H4 (cell line): ENCODE data around the gene CUL4A. TPM values are rescaled to one million over a fixed set of nuclear protein-coding genes. Genes with fewer than 3 reads are reported as not detected.
A peak's percentile ranks its signal among the peaks of the same experiment; 100 is the strongest.
"Not testable (repeated sequence)": the region's sequence is repeated elsewhere in the genome, so short reads cannot be mapped to it uniquely, and the experiment has no call there.

Experiments
- DNase-seq: peaks from one replicate; pipeline ENCODE4 v3.0.0-alpha.2; 2015; ENCODE audit warnings: low spot score
- total RNA-seq: library from RNA; depleted of rRNA; stranded (reverse); fragments of >200 nt; shearing (Covaris generic); gene quantifications from 2 replicates; pipeline ENCODE4 v1.2.3, GENCODE V29; 2014; rRNA removed

CUL4A gene
- total RNA-seq, result 61.0 and 62.3 TPM in 2 replicates

DNA sequence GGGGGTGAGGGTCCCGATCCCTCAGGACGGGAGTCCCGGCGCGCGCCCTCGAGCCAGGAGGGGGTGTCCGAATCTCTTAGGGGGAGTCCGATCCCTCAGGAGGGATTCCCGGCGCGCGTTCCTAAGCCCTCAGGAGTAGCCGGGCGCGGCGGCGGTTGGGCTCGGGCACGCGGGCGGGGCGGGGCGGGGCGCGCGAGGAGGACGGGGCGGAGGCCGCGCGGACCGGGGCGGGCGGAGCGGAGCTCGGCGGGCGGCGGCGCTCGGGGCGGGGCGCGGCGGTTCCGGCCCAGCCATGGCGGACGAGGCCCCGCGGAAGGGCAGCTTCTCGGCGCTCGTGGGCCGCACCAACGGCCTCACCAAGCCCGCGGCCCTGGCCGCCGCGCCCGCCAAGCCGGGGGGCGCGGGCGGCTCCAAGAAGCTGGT is at the start of gene CUL4A:
Gene CUL4A (plus strand): TSS at position 278 of the 423 bp plus-strand sequence. CDS start 15 bp downstream, at position 293.
- peak; percentile 32 for DNase-seq

DNA sequence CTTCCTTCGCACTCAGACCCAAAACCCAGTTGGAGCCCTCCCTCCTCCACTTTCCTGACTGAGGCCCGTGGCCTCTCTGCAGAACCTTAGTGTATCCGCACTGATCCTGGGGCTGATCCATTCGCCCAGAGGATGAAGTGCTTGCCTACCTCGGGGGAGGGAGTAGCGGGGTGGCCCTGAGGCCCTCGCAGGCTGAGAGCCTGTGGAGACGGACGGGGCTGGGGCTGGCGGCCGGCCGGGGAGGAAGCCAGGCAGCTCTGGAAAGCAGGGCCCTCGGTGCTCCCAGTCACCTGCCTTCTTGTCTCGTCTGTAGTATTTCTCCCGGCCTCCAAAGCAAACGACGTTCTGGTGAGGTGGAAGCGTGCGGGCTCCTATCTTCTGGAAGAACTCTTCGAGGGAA is 49.7 kb upstream of the CUL4A start:
- no peak for DNase-seq

DNA sequence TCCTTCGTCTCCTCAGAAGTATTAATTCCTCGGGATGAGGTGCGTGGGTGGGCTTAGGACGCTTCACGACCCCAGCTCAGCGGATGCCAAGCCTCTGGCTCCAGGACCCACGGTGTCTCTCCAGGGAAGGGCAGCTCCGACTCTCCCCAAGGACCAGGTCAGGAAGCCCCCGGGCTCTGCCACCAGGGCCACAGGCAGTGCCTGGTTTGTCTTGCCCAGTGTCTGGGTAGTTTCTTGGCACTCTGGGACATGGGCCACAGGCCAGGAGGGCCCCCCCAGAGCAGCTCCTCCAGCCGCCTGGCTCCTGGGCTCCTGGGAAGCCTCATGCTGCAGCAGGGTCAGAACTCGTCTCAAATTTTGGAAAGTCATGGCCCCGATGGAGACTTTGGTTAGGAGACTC is 48.4 kb upstream of the CUL4A start:
- DNase-seq, result no peak

DNA sequence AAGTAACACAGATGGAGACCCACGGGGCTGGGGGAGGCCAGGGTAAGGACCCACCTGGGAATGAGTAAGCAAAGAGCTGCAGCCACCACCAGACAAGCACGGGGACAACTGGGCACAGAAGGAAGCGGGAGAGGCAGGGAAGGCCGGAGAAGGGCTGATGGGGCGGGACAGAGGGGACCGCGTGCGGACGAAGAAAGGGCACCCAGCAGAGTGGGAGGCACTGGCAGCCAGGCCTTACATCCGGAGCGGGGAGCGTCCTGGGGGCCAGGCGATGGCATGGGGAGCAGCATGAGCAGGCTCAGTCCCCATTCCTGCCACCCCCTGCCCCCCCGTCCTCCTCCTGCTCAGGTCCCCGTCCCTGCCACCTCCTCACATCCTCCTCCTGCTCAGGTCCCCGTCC is 48.0 kb upstream of the CUL4A start:
- no peak for DNase-seq

DNA sequence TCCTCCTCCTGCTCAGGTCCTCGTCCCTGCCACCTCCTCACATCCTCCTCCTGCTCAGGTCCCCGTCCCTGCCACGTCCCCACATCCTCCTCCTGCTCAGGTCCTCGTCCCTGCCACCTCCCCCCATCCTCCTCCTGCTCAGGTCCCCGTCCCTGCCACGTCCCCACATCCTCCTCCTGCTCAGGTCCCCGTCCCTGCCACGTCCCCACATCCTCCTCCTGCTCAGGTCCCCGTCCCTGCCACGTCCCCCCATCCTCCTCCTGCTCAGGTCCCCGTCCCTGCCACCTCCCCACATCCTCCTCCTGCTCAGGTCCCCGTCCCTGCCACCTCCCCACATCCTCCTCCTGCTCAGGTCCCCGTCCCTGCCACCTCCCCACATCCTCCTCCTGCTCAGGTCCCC is 47.4 kb upstream of the CUL4A start:
- not testable (repeated sequence) for DNase-seq

DNA sequence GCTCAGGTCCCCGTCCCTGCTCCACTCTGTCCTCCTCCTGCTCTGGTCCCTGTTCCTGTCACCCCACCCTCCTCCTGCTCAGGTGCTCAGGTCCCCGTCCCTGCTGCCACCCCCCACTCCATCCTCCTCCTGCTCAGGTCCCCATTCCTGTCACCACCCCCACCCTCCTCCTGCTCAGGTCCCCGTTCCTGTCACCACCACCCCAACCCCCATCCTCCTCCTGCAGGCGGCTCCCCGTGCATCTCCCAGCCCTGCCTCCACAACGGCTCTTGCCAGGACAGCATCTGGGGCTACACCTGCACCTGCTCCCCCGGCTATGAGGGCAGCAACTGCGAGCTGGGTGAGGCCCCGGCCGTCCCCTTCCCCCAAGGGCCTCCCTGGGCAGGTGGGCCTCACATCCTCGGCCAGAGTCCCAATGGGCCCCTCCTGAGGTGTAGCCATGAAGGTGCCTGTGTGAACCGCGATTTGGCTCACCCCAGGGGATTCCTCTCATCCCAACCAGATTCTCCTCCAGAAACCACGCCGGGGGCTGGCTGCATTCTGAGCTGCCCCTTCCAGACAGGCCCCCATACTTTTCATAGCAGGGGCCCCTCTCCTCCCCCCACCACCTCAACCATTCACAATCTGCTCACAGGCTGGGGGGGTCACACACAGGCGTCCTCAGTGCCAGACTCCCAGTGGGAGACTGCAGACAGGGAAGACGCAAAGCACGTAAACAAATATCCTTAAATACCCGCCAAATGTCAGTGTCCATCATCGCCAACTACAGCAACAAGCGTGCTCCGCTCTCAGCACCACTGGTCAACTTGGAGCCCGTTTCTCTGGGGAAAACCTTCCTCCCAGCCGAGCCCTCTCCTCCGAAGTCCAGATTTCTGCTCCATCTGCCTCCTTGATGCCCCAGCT is 46.4 kb upstream of the CUL4A start:
- no peak for DNase-seq

DNA sequence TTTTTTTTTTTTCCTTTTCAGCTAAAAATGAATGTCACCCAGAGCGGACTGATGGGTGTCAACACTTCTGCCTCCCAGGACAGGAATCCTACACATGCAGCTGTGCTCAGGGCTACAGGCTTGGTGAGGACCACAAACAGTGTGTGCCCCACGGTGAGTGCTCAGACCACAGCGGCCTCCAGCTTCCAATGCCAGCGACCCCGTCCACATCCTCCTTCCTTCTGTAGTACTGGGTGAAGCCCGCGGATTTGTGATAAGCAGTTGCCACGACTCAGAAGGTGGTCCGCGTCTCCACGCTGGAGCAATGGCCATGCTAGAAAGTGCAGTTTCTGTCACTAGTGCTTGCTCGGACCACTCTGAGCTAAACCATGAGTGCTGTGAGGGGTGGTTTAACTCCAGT is 44.9 kb upstream of the CUL4A start:
- no peak for DNase-seq

DNA sequence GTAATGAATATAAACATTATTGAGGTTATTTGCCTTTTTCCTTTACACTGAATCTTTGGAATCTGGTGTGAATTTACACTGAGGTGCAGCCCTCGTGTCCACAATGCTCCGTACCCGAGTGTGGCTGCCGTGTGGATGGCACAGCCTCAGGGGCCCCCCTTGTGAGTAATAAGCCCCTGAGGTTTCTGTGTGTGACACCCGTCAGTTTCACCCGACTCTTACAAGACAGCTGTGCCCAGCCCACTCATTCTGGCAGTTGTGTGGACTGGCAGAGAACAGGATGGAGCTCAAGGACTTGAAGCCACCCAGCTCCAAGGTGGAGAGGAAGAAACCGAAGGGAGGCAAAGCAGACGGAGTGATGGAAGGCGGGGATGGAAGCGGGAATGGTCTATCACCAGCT is 43.1 kb upstream of the CUL4A start:
- no peak for DNase-seq

DNA sequence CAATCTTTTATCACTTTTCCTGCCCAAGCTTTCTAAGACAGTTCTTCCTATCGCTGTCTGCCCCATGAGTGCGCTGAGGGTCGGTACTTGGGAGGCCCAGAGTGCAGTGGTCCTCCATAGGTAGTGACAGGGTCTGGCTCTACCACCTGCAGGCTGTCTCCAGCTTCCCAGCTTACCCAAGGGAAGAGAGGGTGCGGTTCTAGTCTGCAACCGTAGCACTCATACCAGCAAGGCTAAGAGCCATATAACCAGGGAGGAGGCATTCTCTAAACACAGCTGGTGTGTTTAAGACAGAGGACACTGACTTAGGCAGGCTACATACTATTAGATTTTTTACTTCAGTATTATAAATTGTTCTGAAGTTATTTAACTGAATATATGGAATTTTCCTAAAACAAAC is 42.7 kb upstream of the CUL4A start:
- no peak for DNase-seq

DNA sequence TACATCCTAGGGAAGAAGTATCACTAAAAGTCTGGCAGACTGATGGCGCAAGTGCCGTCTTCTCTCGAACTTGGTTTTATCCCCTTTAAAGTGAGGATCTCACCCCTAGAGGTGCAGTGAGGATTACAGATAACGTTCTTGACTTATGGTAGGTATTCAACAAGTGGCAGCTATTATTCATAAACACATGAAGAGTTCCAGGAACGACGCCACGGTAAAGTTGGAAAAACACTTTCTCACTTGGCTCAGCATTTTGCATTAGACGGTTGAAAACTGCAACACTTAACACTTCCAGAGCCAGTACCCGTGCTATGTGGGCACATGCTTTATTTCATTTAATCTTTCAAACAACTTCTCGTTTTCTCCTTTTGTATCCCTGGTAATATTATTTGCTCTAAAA is 42.3 kb upstream of the CUL4A start:
- no peak for DNase-seq

DNA sequence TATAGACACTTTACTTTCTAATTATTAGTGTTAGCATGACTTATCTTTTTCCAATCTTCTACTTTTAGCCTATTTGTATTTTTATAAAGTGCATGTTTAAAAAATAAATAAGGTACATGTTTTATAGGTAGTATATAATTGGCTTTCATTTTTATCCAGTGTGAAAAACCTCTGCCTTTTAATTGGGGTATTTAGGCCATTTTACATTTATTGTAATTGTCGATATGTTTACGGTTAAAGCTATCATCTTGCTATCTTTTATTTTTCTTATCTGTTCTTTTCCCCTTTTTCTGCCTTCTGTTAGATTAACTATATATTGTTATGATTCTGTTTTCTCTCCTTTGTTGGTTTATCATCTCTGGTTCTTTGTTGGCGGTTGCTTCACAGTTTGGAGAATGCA is 41.8 kb upstream of the CUL4A start:
- no peak for DNase-seq

DNA sequence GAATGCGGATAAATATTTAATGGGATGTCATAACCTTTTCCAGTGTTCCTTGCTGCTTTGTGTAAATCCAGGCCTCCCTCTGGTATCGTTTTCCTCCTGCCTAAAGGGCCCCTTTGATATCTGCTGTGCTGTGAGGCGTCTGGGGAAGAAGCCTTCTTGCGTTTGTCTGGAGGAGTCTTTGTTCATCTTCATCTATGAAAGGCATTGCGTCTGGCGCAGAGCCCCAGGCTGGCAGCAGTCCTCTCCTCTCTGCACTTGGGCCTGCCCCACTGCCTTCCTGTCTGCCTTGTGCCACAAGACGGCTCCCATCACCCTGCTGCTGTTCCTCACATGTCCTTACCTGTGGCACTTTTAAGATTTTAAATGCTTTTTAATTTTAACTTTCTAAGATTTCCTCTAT is 41.2 kb upstream of the CUL4A start:
- no peak for DNase-seq

DNA sequence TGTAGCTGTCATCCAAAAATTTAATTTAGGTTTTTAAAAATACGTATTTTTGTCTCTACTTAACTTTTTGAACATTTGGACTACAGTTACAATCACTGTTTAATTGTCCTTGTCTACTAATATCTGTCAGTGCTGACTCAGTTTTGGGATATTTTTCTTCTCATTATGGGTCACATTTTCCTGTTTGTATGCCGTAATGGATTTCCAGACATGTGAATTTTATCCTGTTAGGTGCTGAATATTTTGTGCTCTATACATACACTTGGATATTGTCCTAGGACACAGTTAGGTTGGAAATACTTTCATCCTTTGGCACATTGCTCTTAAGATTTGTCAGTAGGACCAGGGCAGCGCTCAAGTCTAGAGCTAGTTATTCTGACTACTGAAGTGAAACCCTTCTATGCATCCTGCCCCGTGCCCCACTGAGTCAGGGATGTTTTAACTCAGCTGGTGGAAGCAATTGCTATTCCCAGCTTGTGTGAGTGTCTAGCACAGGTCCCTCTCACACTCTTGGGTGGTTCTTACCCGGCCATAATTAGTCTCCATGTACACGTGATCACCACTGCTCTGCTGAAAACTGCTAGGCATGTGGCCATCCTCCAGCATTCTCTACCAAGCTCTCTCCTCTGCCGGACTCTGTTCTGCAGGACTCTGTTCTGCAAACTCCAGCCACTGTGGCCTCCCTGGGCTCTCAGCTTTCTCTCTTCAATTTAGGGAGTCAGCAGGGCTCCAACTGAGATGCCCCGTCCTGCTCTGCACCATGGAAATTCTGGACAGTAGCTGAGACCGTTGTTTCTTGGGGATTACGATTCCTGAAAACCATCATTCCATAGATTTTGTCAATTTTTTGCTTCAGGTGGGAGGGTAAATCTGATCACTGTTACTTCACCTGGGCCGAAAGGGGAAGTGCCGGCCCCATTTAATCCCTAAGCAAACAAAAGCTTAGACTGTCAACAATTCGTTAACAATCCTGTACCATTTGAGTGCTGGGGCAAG is 39.8 kb upstream of the CUL4A start:
- DNase-seq, result no peak

DNA sequence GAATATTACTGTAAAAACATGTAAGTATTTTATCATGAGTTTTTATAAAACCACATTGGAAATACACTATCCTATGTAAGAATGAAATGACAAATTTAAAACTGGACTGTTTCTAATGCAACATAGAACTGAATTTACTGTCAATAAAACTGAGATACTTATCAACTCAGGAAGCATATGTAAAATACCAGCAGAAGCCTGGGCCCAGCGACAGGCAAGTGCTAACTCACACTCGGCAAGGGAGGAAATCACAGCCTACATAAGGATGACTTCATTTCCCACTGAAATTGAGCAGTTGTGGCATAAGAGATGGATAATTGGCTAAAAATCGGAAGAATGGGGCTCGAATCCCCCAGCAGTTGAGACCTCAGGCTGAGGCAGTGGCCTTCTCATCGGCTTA is 38.9 kb upstream of the CUL4A start:
- no peak for DNase-seq

DNA sequence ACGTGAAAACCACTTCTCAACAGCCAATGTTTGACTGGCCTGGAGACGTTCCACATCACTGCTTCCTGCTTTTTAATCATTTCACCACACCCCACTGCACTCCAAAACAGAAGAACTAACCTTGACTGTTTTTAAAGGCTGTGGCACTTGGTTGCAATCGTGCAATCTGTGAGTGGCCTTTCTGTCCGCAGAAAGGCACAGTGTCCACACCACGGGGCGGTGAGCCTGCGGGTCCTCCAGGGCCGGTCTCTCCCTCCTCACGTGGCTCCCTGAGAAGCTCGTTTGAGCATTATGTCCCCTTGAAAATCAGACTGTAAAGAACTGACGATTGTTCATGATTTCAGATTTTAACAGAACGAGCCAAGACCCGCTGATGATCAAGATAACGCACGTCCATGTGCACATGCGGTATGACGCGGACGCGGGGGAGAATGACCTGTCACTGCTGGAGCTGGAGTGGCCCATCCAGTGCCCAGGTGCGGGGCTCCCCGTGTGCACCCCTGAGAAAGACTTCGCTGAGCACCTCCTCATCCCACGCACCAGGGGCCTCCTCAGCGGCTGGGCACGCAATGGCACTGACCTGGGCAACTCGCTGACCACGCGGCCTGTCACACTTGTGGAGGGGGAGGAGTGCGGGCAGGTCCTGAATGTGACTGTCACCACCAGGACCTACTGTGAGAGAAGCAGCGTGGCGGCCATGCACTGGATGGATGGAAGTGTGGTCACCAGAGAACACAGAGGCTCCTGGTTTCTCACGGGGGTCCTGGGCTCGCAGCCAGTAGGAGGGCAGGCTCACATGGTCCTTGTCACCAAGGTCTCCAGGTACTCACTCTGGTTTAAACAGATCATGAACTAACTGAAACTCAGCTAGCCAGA is 37.9 kb upstream of the CUL4A start:
- no peak for DNase-seq

DNA sequence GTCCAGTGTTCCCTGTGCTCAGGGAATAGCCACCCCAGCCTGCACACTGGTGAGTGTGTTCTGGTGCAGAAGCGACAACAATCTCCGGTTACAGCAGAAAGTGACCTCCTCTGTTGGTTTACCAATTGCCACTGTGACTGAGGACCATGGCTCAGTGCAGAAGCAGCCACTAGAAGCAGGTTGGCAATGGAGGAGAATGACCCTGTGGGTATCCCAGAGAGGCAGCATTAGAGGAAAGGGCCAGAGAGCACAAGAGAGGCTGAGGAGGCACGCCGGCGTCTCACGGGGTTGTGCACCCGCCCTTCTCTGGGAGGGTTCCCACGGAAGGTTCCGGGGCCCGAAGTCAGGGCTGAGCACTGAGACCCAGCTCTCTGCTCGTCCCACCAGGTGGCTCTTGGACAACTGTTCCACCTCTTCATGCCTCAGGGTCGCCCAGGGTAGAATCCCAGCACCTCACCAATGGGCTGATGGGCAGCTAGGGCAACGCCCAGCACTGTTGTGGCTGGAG is 36.9 kb upstream of the CUL4A start:
- DNase-seq, result no peak

DNA sequence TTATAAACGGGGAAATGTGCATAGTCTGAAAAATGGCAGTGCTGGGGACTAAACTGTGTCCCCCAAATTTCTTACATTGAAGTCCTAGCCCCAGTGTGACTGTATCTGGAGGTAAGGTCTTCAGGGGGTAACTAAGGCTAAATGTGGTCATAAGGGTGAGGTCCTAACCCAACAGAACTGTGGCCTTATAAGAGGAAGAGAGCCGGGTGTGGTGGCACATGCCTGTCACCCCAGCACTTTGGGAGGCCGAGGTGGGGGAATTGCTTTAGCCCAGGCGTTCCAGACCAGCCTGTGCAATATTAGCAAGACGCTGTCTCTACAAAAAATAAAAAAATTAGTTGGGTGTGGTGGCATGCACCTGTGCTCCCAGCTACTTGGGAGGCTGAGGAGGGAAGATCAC is 33.1 kb upstream of the CUL4A start:
- no peak for DNase-seq

DNA sequence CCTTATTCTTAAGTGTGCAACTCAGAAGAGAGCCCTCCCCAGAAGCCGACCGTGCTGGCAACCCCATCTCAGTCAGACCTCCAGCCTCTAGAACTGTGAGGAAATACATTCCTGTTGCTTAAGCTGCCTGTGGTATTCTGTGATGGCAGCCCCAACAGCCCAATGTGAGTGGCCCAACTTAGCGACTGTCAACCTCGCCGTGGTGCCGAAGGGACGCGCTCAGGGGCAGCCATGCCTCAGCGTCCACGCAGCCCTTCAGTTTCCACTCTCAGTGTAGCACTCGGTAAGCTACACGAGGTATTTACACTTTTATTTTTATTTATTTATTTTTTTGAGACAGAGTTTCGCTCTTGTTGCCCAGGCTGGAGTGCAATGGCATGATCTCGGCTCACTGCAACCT is 32.6 kb upstream of the CUL4A start:
- no peak for DNase-seq

DNA sequence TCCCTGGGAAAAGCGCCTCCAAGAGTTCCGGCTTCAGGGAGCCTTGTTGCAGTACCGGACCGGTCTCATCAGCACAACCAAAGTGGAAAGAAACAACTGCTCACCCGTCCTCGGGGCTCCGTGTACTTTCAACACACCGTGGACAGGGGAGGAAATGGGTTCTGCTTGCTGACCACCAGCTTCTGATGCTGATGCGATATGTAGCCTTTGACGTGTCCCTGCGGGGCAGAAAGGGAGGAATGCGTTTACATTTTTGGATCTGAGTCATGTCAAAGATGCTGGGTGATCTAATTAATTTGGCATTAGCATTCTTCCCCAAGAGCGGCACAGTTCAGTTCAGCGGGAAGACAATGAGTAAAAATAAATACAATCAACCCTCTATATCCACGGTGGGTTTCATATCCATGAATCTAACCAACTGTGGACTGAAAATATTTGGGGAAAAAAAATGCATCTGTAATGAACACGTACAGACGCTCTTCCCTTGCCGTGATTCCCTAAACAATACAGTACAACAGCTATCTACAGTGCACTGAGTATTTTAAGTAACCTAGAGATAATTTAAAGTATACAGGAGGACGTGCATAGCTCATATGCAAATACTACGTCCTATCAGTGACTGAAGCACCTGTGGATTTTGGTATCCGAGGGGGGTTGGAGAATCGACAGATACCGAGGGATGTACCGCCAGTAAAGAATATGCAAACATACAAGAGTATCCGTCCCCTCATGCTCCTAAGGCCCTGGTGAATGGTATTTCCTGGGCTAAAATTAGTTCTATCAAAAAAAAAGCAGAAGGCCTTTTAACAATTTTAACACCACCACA is 31.1 kb upstream of the CUL4A start:
- DNase-seq, result peak; percentile 71

DNA sequence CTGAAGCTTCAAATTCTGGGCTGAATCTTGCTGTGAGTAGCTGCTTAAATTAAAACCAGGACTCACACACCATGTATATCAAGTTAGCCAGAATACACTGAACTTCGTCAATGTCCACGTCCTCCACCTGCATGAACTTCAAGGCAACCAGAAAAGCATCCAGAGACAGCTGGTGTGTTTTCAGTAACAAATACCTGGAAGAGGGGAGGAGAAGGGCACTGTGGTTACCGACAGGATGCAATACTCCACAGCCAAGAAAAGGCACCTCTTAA is 30.6 kb upstream of the CUL4A start:
- no peak for DNase-seq
